ENCODE results near the gene STUM.

The STUM gene

DNA sequence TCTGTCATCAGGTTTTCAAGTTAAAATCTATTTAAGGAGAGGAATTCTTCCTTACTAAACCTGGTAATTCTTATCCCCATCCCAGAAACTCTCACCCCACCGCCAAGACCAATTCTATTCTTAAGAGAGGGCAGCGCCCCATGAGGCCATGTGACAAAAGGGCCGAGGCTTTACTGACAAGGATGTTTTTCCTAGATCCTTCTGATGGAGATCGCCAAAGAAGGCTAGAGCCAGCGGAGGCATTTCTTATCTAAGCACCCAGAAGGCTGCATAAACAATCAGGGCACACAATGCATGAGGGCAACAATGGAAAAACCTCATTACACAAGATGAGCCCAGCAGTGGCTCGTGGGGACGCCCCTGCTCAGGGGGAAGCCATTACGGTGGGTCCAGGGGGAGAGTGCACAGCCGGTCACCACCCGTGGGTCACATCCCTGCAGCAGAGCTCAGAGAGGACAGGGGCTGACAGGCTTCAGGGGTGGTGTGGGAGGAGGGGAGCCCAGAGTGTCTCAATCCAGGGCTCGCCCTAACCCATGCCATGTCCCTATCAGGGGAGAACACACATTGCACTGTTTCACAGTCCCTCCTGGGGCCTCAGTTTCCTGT is 101.8 kb downstream of the STUM start:
- H2AFZ ChIP-seq (ENCODE audit: low read depth, low read length, severe bottlenecking) = no peak overlapping the region
- TF ChIP-seq, protein P1, sequence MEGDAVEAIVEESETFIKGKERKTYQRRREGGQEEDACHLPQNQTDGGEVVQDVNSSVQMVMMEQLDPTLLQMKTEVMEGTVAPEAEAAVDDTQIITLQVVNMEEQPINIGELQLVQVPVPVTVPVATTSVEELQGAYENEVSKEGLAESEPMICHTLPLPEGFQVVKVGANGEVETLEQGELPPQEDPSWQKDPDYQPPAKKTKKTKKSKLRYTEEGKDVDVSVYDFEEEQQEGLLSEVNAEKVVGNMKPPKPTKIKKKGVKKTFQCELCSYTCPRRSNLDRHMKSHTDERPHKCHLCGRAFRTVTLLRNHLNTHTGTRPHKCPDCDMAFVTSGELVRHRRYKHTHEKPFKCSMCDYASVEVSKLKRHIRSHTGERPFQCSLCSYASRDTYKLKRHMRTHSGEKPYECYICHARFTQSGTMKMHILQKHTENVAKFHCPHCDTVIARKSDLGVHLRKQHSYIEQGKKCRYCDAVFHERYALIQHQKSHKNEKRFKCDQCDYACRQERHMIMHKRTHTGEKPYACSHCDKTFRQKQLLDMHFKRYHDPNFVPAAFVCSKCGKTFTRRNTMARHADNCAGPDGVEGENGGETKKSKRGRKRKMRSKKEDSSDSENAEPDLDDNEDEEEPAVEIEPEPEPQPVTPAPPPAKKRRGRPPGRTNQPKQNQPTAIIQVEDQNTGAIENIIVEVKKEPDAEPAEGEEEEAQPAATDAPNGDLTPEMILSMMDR (IDR thresholded peaks at IDR 0.05; ENCODE audit: insufficient read depth, low read length, poor library complexity, severe bottlenecking) = peak; percentile 28
- TF ChIP-seq EZH2phosphoT487 (conservative IDR thresholded peaks at IDR 0.05; ENCODE audit: low read length) = no peak
- H4K20me1 ChIP-seq (ENCODE audit: low read depth, low read length) = no peaks in the 10 kb centered on the region
- no peaks in the 10 kb centered on the region for H3K27me3 ChIP-seq (ENCODE audit: low read length)
- H3K9ac ChIP-seq (ENCODE audit: low read length) = no peak overlapping the region
- no peaks in the 10 kb centered on the region for H3K36me3 ChIP-seq (ENCODE audit: low read length)
- peaks cover 17% of the 10 kb centered on the region for H3F3A ChIP-seq (ENCODE audit: insufficient read depth)
- no peaks in the 10 kb centered on the region for H3K9me3 ChIP-seq (ENCODE audit: insufficient read depth, low read length)
- H3K79me2 ChIP-seq (ENCODE audit: insufficient read depth, low read length) = peaks cover 4% of the 10 kb centered on the region; the same call in 1 of the 2 replicates
- no peak overlapping the region for H3K4me3 ChIP-seq (ENCODE audit: insufficient read depth, low read length, poor library complexity, severe bottlenecking)
- H3K9me2 ChIP-seq (replicated peaks; ENCODE audit: insufficient read depth, low read length) = no peaks in the 10 kb centered on the region
- no peak overlapping the region for H3K4me2 ChIP-seq (ENCODE audit: low read depth, low read length, poor library complexity, severe bottlenecking)
- peak overlapping the region; percentile 26 for H3K27ac ChIP-seq (ENCODE audit: low read depth, low read length)

DNA sequence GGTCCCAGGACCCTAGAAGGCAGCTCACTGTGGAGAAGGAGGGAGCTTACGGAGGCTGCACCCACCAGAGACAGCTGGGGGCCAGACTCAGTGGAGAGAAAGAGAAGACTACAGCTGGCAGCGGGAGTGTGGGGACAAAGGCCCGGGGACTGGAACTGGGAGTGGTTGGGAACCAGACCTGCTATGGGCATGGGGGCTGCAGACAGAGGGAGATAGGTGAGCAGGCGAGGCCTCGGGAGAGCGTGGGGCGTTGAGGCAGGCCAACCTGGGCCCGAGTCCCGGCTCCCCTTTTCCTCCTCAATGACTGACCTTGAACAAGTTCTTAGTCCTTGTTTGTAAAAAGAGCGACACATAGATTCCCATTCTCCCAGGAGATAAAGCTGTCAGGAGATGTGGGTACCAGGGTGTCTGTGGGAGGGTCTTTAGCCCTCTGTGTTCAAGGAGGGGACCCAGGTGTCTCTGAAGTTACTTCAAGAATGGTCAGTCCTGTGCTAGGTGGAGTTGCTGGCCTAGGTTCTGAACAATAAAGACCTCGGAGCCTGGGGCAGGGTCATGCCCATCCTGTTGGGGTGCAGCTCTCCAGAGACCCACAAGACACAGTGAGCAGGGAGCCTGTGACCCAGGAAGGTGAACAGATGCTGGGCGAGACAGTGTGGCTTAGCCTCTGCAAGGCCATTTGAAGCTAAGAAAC is 102.6 kb downstream of the STUM start:
- no peak overlapping the region for H3K27ac ChIP-seq (ENCODE audit: low read depth, low read length)
- H3K79me2 ChIP-seq (ENCODE audit: insufficient read depth, low read length) = peaks cover 4% of the 10 kb centered on the region; the same call in 1 of the 2 replicates
- no peaks in the 10 kb centered on the region for H3K9me2 ChIP-seq (replicated peaks; ENCODE audit: insufficient read depth, low read length)
- H2AFZ ChIP-seq (ENCODE audit: low read depth, low read length, severe bottlenecking) = no peak overlapping the region
- no peak overlapping the region for H3K4me3 ChIP-seq (ENCODE audit: insufficient read depth, low read length, poor library complexity, severe bottlenecking)
- TF ChIP-seq, protein P1 (IDR thresholded peaks at IDR 0.05; ENCODE audit: insufficient read depth, low read length, poor library complexity, severe bottlenecking) = no peak
- no peak for TF ChIP-seq EZH2phosphoT487 (conservative IDR thresholded peaks at IDR 0.05; ENCODE audit: low read length)
- peaks cover 17% of the 10 kb centered on the region for H3F3A ChIP-seq (ENCODE audit: insufficient read depth)
- no peaks in the 10 kb centered on the region for H4K20me1 ChIP-seq (ENCODE audit: low read depth, low read length)
- H3K9me3 ChIP-seq (ENCODE audit: insufficient read depth, low read length) = no peaks in the 10 kb centered on the region
- no peaks in the 10 kb centered on the region for H3K27me3 ChIP-seq (ENCODE audit: low read length)
- no peak overlapping the region for H3K9ac ChIP-seq (ENCODE audit: low read length)
- H3K4me2 ChIP-seq (ENCODE audit: low read depth, low read length, poor library complexity, severe bottlenecking) = no peak overlapping the region
- H3K36me3 ChIP-seq (ENCODE audit: low read length) = no peaks in the 10 kb centered on the region

DNA sequence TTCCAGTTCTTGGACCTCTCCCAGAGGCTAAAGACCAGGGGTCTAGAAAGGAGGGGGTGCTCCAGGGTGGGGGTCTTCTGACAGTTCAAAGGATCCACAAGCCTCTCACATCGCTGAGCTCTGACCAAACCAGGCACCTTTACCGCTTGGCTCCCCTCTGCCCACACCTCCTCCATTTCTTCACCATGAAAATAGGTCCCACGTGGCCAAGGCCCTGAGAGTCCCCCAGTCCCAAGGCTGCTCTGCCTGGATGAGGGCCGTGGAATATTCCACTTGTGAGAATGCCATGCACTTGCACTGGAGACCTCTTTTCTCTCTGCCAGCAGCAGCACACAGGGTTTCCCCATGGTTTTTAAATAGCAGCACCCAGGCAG is 103.2 kb downstream of the STUM start:
- no peaks in the 10 kb centered on the region for H3K27me3 ChIP-seq (ENCODE audit: low read length)
- H3K79me2 ChIP-seq (ENCODE audit: insufficient read depth, low read length) = peaks cover 4% of the 10 kb centered on the region; the same call in 1 of the 2 replicates
- TF ChIP-seq EZH2phosphoT487 (conservative IDR thresholded peaks at IDR 0.05; ENCODE audit: low read length) = no peak
- TF ChIP-seq, protein P1 (IDR thresholded peaks at IDR 0.05; ENCODE audit: insufficient read depth, low read length, poor library complexity, severe bottlenecking) = no peak
- no peak overlapping the region for H2AFZ ChIP-seq (ENCODE audit: low read depth, low read length, severe bottlenecking)
- H3K4me3 ChIP-seq (ENCODE audit: insufficient read depth, low read length, poor library complexity, severe bottlenecking) = no peak overlapping the region
- no peaks in the 10 kb centered on the region for H3K9me3 ChIP-seq (ENCODE audit: insufficient read depth, low read length)
- H4K20me1 ChIP-seq (ENCODE audit: low read depth, low read length) = no peaks in the 10 kb centered on the region
- no peak overlapping the region for H3K4me2 ChIP-seq (ENCODE audit: low read depth, low read length, poor library complexity, severe bottlenecking)
- peaks cover 17% of the 10 kb centered on the region for H3F3A ChIP-seq (ENCODE audit: insufficient read depth)
- H3K9ac ChIP-seq (ENCODE audit: low read length) = no peak overlapping the region
- no peak overlapping the region for H3K27ac ChIP-seq (ENCODE audit: low read depth, low read length)
- H3K36me3 ChIP-seq (ENCODE audit: low read length) = no peaks in the 10 kb centered on the region
- no peaks in the 10 kb centered on the region for H3K9me2 ChIP-seq (replicated peaks; ENCODE audit: insufficient read depth, low read length)

Measured in SU-DHL-6 (cell line).